ENCODE measurements around the gene RELT.

DNA sequence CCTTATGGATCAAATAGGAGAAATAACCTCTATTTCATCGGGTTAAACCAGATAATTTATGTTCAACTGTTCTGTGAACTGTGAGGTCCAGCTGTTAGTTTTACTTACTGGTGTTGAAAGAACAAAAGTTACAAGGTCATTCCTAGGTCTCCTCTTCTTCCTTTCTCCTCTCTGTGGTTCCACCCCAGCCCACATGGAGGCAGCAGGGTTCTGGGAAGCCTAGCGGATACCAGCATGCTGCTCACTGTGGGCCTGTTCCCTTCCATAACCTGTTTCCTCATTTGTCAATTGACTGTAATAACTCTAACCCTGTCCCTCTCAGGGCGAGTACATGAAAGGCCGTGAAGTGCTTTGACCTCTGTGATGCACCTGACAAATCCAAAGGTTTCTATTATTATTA lies 27.8 kb downstream of the RELT start:
- TF ChIP-seq, protein P1, sequence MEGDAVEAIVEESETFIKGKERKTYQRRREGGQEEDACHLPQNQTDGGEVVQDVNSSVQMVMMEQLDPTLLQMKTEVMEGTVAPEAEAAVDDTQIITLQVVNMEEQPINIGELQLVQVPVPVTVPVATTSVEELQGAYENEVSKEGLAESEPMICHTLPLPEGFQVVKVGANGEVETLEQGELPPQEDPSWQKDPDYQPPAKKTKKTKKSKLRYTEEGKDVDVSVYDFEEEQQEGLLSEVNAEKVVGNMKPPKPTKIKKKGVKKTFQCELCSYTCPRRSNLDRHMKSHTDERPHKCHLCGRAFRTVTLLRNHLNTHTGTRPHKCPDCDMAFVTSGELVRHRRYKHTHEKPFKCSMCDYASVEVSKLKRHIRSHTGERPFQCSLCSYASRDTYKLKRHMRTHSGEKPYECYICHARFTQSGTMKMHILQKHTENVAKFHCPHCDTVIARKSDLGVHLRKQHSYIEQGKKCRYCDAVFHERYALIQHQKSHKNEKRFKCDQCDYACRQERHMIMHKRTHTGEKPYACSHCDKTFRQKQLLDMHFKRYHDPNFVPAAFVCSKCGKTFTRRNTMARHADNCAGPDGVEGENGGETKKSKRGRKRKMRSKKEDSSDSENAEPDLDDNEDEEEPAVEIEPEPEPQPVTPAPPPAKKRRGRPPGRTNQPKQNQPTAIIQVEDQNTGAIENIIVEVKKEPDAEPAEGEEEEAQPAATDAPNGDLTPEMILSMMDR (IDR thresholded peaks at IDR 0.05; ENCODE audit: low read depth, low read length, poor library complexity, severe bottlenecking): no peak
- no peak for TF ChIP-seq EZH2phosphoT487 (IDR thresholded peaks at IDR 0.05; ENCODE audit: borderline replicate concordance, low read length)

All from DOHH2 (cell line).